Natural killer cell treated with Interleukin-12 subunit alpha and Interleukin-12 subunit beta and Interleukin-15 and Interleukin-18, amount 100 ng/mL, for 72 hours (primary cell): ENCODE measurements around the gene IFT122. TPM values are rescaled to one million over a fixed set of nuclear protein-coding genes. Genes with fewer than 3 reads are reported as not detected.
"Not testable (repeated sequence)": the region's sequence is repeated elsewhere in the genome, so short reads cannot be mapped to it uniquely, and the experiment has no call there.

Experiments used
- ATAC-seq, 2 donors: fragments of 150-1000 bp; cut with Tn5 transposase in 1 of 2; sonication (Bioruptor Pico), chemical (Tn5 transposase) in 1 of 2; 2 replicates each; pipeline ENCODE4 v1.10.0; 2021
- DNase-seq: peaks from one replicate; pipeline ENCODE4 v3.0.0; 2022; ENCODE audit warnings: low spot score
- H3K27ac Mint-ChIP-seq, 2 donors: 1 replicate in 1 of 2; 2 replicates in 1 of 2; pipeline ENCODE4 v1.8.0; 2022; ENCODE audit warnings: mixed read lengths in 2 of 2, mild to moderate bottlenecking in 1 of 2, moderate library complexity in 1 of 2
- H3K27me3 Mint-ChIP-seq, 2 donors: 1 replicate in 1 of 2; 2 replicates in 1 of 2; pipeline ENCODE4 v1.8.0; 2022; ENCODE audit warnings: mixed read lengths in 2 of 2
- H3K36me3 Mint-ChIP-seq: one replicate; pipeline ENCODE4 v1.8.0; 2022; ENCODE audit warnings: mixed read lengths
- H3K4me1 Mint-ChIP-seq, 2 donors: 1 replicate in 1 of 2; 2 replicates in 1 of 2; pipeline ENCODE4 v1.8.0; 2022; ENCODE audit warnings: low read depth in 2 of 2, mixed read lengths in 2 of 2, mild to moderate bottlenecking in 1 of 2
- H3K4me3 Mint-ChIP-seq: one replicate; pipeline ENCODE4 v1.8.0; 2022; ENCODE audit warnings: mixed read lengths
- H3K9me3 Mint-ChIP-seq: 2 replicates; pipeline ENCODE4 v1.8.0; 2022; ENCODE audit warnings: mixed read lengths
- total RNA-seq, 2 donors: library from RNA; stranded (reverse); gene quantifications; one replicate each; pipeline ENCODE4 v1.2.3, GENCODE V29; 2022

Gene IFT122
- total RNA-seq, 2 donors from 2014 or later, result 13.1 to 27.4 TPM

DNA sequence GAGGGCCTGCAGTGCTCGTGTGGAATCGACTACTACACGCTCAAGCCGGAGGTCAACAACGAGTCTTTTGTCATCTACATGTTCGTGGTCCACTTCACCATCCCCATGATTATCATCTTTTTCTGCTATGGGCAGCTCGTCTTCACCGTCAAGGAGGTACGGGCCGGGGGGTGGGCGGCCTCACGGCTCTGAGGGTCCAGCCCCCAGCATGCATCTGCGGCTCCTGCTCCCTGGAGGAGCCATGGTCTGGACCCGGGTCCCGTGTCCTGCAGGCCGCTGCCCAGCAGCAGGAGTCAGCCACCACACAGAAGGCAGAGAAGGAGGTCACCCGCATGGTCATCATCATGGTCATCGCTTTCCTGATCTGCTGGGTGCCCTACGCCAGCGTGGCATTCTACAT, 92.2 kb downstream of the IFT122 start:
- H3K27me3 Mint-ChIP-seq, result no peaks in the 10 kb centered on the region
- H3K36me3 Mint-ChIP-seq, result no peaks in the 10 kb centered on the region
- no peaks in the 10 kb centered on the region for H3K4me1 Mint-ChIP-seq
- H3K9me3 Mint-ChIP-seq, result no peaks in the 10 kb centered on the region
- DNase-seq (no peak), ATAC-seq (no peak)
- no peak overlapping the region for H3K27ac Mint-ChIP-seq
- no peak overlapping the region for H3K4me3 Mint-ChIP-seq

DNA sequence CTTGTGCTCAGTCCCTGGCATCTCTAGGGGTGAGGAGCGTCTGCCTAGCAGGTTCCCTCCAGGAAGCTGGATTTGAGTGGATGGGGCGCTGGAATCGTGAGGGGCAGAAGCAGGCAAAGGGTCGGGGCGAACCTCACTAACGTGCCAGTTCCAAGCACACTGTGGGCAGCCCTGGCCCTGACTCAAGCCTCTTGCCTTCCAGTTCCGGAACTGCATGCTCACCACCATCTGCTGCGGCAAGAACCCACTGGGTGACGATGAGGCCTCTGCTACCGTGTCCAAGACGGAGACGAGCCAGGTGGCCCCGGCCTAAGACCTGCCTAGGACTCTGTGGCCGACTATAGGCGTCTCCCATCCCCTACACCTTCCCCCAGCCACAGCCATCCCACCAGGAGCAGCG, 93.4 kb downstream of the IFT122 start:
- no peak overlapping the region for H3K27ac Mint-ChIP-seq
- no peaks in the 10 kb centered on the region for H3K9me3 Mint-ChIP-seq
- H3K36me3 Mint-ChIP-seq, result no peaks in the 10 kb centered on the region
- H3K27me3 Mint-ChIP-seq, result no peaks in the 10 kb centered on the region
- no peak for ATAC-seq
- no peak for DNase-seq
- H3K4me3 Mint-ChIP-seq, result no peak overlapping the region
- H3K4me1 Mint-ChIP-seq, result no peaks in the 10 kb centered on the region

DNA sequence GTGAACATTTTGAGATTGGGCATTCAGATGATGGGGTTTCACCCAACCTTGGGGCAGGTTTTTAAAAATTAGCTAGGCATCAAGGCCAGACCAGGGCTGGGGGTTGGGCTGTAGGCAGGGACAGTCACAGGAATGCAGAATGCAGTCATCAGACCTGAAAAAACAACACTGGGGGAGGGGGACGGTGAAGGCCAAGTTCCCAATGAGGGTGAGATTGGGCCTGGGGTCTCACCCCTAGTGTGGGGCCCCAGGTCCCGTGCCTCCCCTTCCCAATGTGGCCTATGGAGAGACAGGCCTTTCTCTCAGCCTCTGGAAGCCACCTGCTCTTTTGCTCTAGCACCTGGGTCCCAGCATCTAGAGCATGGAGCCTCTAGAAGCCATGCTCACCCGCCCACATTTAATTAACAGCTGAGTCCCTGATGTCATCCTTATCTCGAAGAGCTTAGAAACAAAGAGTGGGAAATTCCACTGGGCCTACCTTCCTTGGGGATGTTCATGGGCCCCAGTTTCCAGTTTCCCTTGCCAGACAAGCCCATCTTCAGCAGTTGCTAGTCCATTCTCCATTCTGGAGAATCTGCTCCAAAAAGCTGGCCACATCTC, 94.5 kb downstream of the IFT122 start:
- DNase-seq (no peak), ATAC-seq (no peak)
- H3K27me3 Mint-ChIP-seq, result no peaks in the 10 kb centered on the region
- H3K4me1 Mint-ChIP-seq, result no peaks in the 10 kb centered on the region
- H3K9me3 Mint-ChIP-seq, result no peaks in the 10 kb centered on the region
- no peak overlapping the region for H3K4me3 Mint-ChIP-seq
- no peak overlapping the region for H3K27ac Mint-ChIP-seq
- no peaks in the 10 kb centered on the region for H3K36me3 Mint-ChIP-seq

DNA sequence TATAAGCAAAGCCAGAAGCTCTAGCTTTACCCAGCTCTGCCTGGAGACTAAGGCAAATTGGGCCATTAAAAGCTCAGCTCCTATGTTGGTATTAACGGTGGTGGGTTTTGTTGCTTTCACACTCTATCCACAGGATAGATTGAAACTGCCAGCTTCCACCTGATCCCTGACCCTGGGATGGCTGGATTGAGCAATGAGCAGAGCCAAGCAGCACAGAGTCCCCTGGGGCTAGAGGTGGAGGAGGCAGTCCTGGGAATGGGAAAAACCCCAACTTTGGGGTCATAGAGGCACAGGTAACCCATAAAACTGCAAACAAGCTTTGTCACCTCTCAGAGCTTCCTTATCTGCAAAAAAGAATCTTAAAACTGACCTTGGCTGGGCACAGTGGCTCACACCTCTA, 95.1 kb downstream of the IFT122 start:
- Mint-ChIP-seq H3K4me3 (no peak overlapping the region), H3K27ac (no peak overlapping the region), H3K9me3 (no peaks in the 10 kb centered on the region), H3K36me3 (no peaks in the 10 kb centered on the region), H3K27me3 (no peaks in the 10 kb centered on the region), H3K4me1 (no peaks in the 10 kb centered on the region)
- DNase-seq (no peak), ATAC-seq (no peak)

DNA sequence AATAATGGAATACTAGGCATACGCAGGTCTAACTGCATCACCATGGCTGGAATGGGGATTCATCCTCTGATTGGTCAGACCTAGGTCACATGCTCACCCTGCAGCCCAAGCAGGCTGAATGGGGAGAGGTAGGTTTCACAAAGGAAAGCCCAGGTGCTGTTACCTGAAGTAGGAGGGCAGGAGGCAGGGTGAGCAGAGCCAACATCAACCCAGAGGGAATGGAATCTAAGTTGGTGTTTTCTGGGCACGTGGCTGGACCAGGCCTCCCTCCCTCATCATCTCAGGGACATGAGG, 96.3 kb downstream of the IFT122 start:
- H3K27me3 Mint-ChIP-seq, result no peaks in the 10 kb centered on the region
- no peaks in the 10 kb centered on the region for H3K4me1 Mint-ChIP-seq
- ATAC-seq (no peak), DNase-seq (no peak)
- no peak overlapping the region for H3K27ac Mint-ChIP-seq
- no peak overlapping the region for H3K4me3 Mint-ChIP-seq
- H3K9me3 Mint-ChIP-seq, result no peaks in the 10 kb centered on the region
- no peaks in the 10 kb centered on the region for H3K36me3 Mint-ChIP-seq

DNA sequence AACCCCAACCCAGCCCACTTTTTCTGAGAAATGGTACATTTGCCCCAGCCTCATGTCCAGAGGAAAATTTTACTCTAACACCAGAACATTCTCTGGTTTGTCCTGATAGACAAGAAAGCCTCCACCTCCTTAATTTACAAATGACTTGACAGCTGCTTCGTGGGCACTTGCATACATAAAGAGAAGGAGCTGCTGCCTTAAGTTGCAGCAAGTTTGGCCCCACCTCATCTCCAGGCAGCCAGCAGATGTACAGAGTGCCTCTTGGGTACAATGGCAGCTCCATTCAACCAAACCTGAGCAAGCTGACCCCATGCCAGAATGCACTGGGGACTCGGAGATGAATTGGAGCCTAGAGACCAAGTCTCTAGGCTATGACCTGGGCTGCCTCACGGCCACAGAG, 96.8 kb downstream of the IFT122 start:
- Mint-ChIP-seq H3K9me3 (no peaks in the 10 kb centered on the region), H3K36me3 (no peaks in the 10 kb centered on the region), H3K27me3 (no peaks in the 10 kb centered on the region), H3K27ac (no peak overlapping the region), H3K4me3 (no peak overlapping the region), H3K4me1 (no peaks in the 10 kb centered on the region)
- DNase-seq, result no peak
- ATAC-seq, result no peak

DNA sequence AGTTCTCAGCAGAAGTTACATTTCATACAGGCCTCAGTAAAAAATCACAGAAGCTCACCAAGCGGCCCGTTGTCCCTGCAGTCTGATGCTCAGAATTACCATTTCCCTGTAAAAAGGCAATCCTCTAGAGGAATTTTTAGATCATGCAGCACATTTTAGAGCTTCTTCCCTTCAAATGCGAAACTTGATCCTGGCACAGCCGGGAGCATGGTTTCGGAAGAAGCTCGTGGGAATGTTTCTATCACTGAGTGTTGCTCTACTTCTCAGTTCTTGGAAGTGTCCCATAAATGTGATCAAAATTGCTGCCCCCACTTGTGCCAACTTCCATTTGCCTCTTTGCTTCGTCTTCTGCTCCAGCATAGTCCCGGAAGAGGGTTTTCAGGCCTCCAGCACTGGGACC, 99.2 kb downstream of the IFT122 start:
- H3K9me3 Mint-ChIP-seq, result no peaks in the 10 kb centered on the region
- no peaks in the 10 kb centered on the region for H3K27me3 Mint-ChIP-seq
- ATAC-seq (no peak), DNase-seq (no peak)
- H3K4me3 Mint-ChIP-seq, result no peak overlapping the region
- H3K36me3 Mint-ChIP-seq, result no peaks in the 10 kb centered on the region
- H3K27ac Mint-ChIP-seq, result no peak overlapping the region
- H3K4me1 Mint-ChIP-seq, result no peaks in the 10 kb centered on the region

DNA sequence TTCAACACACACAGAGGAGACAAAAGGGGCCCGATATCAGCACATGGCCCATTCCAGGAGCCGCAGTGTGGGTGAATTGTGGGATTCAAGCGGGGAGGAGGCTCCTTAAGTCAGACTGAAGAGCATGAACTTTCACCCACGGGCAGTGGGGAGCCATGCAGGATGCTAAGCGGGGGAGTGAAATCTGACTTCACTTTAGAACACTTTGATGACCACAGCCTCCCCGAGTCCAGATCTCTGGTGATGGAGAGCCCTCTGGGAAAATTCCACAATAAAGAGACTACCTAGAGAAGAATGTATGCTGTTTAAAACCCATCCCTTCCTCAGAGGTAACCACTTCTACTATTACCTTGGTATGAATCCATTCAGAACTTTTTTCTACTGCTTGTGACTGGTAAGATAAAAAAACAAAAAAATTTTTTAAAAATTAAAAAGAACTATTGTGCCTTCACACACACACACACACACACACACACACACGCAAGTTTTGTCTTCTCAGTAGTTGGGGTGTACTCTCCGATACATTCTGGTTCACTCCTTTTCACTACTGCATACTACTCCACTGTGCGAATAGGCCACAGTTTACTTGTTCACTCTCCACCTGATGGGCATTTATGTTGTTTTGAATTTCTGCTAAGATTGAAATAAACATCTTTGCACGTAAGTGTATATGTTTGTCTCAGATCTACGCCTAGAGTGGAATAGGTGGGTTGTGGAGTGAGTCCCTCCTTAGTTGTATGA, 100.9 kb downstream of the IFT122 start:
- H3K4me1 Mint-ChIP-seq, result no peaks in the 10 kb centered on the region
- no peak for ATAC-seq

DNA sequence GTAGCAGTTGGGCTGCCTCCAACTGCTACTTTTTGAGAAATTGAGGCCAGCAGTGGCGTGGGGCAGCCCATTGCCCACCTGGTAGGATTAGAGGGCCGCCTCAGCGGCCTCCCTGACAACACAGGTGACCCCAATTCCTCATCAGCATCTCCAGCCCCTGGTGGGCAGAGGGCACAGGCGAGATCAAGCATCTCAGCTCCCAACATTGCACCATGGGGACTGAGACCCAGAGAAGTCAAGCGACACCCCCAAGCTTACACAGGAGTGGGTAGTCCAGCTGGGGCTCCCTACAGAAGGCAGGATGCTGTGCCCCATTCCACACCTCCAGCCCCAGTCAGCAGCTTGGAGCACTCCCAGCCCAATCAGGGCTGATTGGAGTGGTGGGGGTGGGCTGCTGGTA, 102.7 kb downstream of the IFT122 start:
- peak in 1 of 2 donors; percentile 20 for ATAC-seq

More for the DNA sequence above, 100.9 kb downstream of the IFT122 start:
- H3K4me3 Mint-ChIP-seq, result no peak overlapping the region
- H3K27ac Mint-ChIP-seq, result no peak overlapping the region
- no peaks in the 10 kb centered on the region for H3K36me3 Mint-ChIP-seq
- H3K9me3 Mint-ChIP-seq, result no peaks in the 10 kb centered on the region
- H3K27me3 Mint-ChIP-seq, result no peaks in the 10 kb centered on the region
- DNase-seq, result no peak

DNA sequence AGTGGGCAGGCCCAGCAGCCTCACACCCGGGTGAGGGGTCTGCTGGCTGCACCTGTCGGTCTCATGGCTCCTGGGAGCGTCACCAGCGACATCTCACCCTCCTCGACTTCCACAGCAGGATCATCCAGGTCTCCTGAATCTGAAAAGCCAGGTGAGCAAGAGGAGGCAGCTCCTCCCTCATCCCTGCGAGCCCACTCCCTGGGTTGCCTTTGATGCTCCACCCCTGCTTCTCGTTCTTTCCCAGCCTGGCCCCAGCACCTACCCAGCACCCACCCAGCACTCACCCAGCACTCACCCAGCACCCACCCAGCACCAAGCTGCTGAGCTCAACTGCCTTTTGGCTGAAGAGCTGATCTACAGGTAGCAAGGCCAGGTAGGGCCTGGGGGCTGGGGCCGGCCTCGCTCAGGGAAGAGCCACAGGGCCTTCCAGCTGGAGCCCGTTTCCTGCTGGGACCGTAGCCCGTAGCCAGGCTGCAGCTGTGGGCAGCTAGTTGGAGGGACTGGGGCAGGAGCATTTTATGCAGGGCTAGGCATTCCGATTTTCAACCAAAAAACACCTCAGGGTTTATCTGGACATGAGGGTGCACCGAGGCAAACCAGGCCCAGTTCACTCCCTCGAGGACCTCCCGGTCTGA, 103.2 kb downstream of the IFT122 start, which contains the start of gene H1-8:
H1-8 (plus strand) TSS at position 20 of the 635 bp plus-strand sequence; CDS start at position 64, 44 bp downstream.
- H3K27me3 Mint-ChIP-seq, result no peaks in the 10 kb centered on the region

More for the DNA sequence above, 102.7 kb downstream of the IFT122 start:
- Mint-ChIP-seq H3K4me3 (no peak overlapping the region), H3K4me1 (no peaks in the 10 kb centered on the region), H3K27me3 (no peaks in the 10 kb centered on the region), H3K27ac (no peak overlapping the region), H3K9me3 (no peaks in the 10 kb centered on the region), H3K36me3 (no peaks in the 10 kb centered on the region)
- no peak for DNase-seq

DNA sequence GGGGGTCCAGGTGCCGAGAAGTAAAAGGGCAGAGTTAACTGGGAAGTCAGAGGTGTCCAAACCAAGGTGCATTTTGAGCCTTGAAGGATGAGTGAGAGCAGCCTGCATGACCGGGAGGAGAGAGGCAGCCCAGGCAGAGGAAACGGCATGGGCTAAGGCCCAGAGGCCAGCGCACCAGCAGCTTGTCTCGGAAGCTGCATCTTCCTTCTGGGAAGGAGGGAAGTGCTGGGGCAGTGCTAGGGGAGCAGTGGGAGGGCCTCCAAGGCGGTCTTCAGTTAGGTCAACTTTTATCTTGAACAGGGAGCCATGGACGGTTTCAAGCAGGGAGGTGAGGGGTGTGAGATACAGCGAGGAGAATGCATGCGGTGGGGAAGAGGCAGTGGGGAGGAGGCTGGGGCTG, 104.0 kb downstream of the IFT122 start:
- no peak for ATAC-seq
- H3K9me3 Mint-ChIP-seq, result no peaks in the 10 kb centered on the region
- no peaks in the 10 kb centered on the region for H3K27me3 Mint-ChIP-seq
- H3K36me3 Mint-ChIP-seq, result no peaks in the 10 kb centered on the region
- no peaks in the 10 kb centered on the region for H3K4me1 Mint-ChIP-seq
- no peak overlapping the region for H3K27ac Mint-ChIP-seq
- no peak overlapping the region for H3K4me3 Mint-ChIP-seq
- no peak for DNase-seq

More for the DNA sequence above, 103.2 kb downstream of the IFT122 start, which contains the start of gene H1-8:
- Mint-ChIP-seq H3K4me3 (no peak within 1 kb of the TSS), H3K9me3 (no peaks in the 10 kb centered on the region), H3K4me1 (no peaks in the 10 kb centered on the region), H3K36me3 (no peaks in the 10 kb centered on the region), H3K27ac (no peak within 1 kb of the TSS)
- ATAC-seq, result no peak
- no peak for DNase-seq

DNA sequence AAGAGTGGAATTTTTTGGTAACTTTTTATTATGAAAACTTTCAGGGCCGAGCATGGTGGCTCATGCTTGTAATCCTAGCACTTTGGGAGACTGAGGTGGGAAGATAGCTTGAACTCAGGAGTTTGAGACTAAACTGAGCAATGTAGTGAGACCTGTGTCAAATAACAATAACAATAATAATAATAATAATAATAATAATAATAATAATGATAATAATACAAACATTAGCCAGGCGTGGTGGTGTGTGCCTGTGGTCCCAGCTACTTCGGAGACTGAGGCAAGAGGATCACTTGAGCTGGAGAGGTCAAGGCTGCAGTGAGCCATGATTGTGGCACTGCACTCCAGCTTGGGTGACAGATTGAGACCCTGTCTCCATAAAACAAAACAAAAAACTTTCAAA, 105.9 kb downstream of the IFT122 start:
- H3K27ac Mint-ChIP-seq, H3K9me3 Mint-ChIP-seq, DNase-seq, H3K4me1 Mint-ChIP-seq, H3K36me3 Mint-ChIP-seq, H3K4me3 Mint-ChIP-seq, H3K27me3 Mint-ChIP-seq, ATAC-seq: not testable (repeated sequence)

DNA sequence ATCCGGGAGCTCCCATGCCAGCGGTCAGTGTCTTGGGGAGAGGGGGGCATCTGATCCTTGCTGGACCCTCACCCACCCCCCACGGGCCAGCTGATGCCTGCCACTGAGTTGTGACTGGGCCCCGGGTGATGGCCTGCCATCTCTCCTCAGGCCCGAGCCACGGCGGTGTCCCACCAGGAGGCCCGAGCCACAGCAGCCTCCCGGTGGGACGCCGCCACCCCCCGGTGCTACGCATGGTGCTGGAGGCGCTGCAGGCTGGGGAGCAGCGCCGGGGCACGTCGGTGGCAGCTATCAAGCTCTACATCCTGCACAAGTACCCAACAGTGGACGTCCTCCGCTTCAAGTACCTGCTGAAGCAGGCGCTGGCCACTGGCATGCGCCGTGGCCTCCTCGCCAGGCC, 107.2 kb downstream of the IFT122 start:
- DNase-seq, result no peak

More for the DNA sequence above, 107.2 kb downstream of the IFT122 start:
- H3K4me3 Mint-ChIP-seq, result no peak overlapping the region
- H3K4me1 Mint-ChIP-seq, result peaks cover 4 to 5% of the 10 kb centered on the region in 2 donors
- no peak overlapping the region for H3K27ac Mint-ChIP-seq
- no peaks in the 10 kb centered on the region for H3K9me3 Mint-ChIP-seq
- no peaks in the 10 kb centered on the region for H3K36me3 Mint-ChIP-seq
- H3K27me3 Mint-ChIP-seq, result peaks cover 0 to 3% of the 10 kb centered on the region in 2 donors
- ATAC-seq, result peak in 1 of 2 donors; percentile 7
